ENCODE results near the gene GAS6.

GRCh38 chr13:113882716-113883115, 18.8 kb upstream of the GAS6 start:
- TF ChIP-seq CTCF (IDR thresholded peaks at IDR 0.05; ENCODE audit: low read length): no peak
- no peak for TF ChIP-seq EZH2 (optimal IDR thresholded peaks at IDR 0.05; ENCODE audit: low read depth, low read length)
- TF ChIP-seq EZH2phosphoT487 (IDR thresholded peaks at IDR 0.05; ENCODE audit: low read length): no peak
